ENCODE measurements around the gene TFEB. TPM values are rescaled to one million over a fixed set of nuclear protein-coding genes. Genes with fewer than 3 reads are reported as not detected.

TFEB gene
- total and polyA plus RNA-seq, 2 donors from 2014 or later = 50.7 to 51.0 TPM

DNA sequence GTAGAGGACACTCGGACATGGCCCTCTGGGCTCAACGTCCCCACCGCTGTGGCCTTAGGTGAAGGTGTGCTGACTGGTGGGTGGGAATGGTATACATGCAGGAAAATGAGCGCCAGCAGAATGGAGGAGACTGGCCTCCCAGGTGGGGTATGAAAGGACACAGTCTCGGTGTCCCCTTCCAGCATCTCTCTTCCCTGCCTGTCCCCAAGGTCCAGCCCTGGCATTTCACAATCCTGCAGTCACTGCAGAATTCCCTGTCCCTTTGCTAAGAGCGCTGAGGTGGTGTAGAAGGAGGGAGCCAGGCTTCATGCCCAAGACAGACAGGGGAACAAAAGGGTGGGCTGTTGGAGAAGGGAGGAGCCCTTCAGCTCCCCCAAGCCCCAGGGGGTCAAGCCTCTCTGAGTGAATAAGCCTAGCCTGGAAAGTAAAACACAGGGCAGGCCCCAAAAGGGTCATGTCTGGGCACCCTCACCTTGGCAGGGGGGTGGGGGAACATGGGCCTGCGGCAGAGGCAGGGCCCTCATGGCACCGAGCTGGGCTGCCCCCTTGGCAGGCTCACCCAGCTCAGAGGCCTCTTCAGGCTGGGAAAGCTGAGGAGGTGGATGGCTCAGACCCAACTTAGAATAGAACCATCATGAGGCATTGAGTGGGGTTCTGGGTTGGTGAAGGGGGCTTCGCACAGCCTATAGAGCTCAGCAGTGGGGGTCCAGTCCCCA, 23.9 kb downstream of the TFEB start:
- peak in 1 of 5 donors; percentile 46 for DNase-seq
- H3K9me3 ChIP-seq (ENCODE audit: control insufficient read depth in 2 of 3, insufficient read depth in 1 of 3, low read length in 3 of 3) = no peaks in the 10 kb centered on the region
- no peaks in the 10 kb centered on the region for H3K36me3 ChIP-seq (ENCODE audit: control insufficient read depth in 2 of 3, insufficient read depth in 3 of 3, low read length in 3 of 3)
- intact Hi-C loops (cut with DNase I) = no loop called here
- no peak for FAIRE-seq
- peak overlapping the region; percentile 84 to 93 for H3K27ac ChIP-seq (ENCODE audit: low read depth in 2 of 2, low read length in 2 of 2)
- TF ChIP-seq, protein P1, sequence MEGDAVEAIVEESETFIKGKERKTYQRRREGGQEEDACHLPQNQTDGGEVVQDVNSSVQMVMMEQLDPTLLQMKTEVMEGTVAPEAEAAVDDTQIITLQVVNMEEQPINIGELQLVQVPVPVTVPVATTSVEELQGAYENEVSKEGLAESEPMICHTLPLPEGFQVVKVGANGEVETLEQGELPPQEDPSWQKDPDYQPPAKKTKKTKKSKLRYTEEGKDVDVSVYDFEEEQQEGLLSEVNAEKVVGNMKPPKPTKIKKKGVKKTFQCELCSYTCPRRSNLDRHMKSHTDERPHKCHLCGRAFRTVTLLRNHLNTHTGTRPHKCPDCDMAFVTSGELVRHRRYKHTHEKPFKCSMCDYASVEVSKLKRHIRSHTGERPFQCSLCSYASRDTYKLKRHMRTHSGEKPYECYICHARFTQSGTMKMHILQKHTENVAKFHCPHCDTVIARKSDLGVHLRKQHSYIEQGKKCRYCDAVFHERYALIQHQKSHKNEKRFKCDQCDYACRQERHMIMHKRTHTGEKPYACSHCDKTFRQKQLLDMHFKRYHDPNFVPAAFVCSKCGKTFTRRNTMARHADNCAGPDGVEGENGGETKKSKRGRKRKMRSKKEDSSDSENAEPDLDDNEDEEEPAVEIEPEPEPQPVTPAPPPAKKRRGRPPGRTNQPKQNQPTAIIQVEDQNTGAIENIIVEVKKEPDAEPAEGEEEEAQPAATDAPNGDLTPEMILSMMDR (IDR thresholded peaks at IDR 0.05; ENCODE audit: borderline replicate concordance, extremely low read depth, insufficient read depth) = no peak
- peak overlapping the region in 2 of 3 donors; percentile 13 to 68 for H3K9ac ChIP-seq (ENCODE audit: low read length in 3 of 3)
- no peaks in the 10 kb centered on the region for H3K27me3 ChIP-seq (ENCODE audit: control insufficient read depth, insufficient read depth, low read length)
- peaks cover 0 to 57% (median 27%) of the 10 kb centered on the region in 3 donors for H3K4me1 ChIP-seq (ENCODE audit: control insufficient read depth in 2 of 3, insufficient read depth in 2 of 3, low read depth in 1 of 3, low read length in 3 of 3)
- no peak overlapping the region for H3K4me3 ChIP-seq (ENCODE audit: low read length in 3 of 3)

DNA sequence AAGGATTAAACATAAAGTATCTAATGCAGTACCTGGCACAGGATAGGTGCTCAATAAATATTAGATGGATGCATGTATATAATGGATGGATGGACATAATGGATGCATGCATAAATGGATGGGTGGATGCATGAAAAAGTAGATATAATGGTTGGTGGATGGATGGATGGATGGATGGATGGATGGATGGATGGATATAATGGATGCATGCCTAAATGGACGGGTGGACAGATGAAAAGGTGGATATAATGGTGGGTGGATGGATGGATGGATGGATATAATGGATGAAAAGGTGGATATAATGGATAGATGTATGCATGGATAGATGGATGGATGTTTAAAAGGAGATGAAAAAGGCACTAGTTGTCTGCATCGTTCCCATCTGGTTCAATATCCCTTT, 26.0 kb downstream of the TFEB start:
- DNase-seq = no peak
- FAIRE-seq = no peak
- Histone ChIP-seq H3K4me1 (ENCODE audit: control insufficient read depth in 2 of 3, insufficient read depth in 2 of 3, low read depth in 1 of 3, low read length in 3 of 3) (peaks cover 0 to 57% (median 26%) of the 10 kb centered on the region in 3 donors), H3K36me3 (ENCODE audit: control insufficient read depth in 2 of 3, insufficient read depth in 3 of 3, low read length in 3 of 3) (peaks cover 0 to 4% (median 0%) of the 10 kb centered on the region in 3 donors), H3K4me3 (ENCODE audit: low read length in 3 of 3) (no peak overlapping the region), H3K9ac (ENCODE audit: low read length in 3 of 3) (no peak overlapping the region), H3K9me3 (ENCODE audit: control insufficient read depth in 2 of 3, insufficient read depth in 1 of 3, low read length in 3 of 3) (no peaks in the 10 kb centered on the region), H3K27me3 (ENCODE audit: control insufficient read depth, insufficient read depth, low read length) (no peaks in the 10 kb centered on the region), H3K27ac (ENCODE audit: low read depth in 2 of 2, low read length in 2 of 2) (no peak overlapping the region)
- TF ChIP-seq, protein P1 (IDR thresholded peaks at IDR 0.05; ENCODE audit: borderline replicate concordance, extremely low read depth, insufficient read depth) = no peak
- intact Hi-C loops (cut with DNase I) = no loop called here

DNA sequence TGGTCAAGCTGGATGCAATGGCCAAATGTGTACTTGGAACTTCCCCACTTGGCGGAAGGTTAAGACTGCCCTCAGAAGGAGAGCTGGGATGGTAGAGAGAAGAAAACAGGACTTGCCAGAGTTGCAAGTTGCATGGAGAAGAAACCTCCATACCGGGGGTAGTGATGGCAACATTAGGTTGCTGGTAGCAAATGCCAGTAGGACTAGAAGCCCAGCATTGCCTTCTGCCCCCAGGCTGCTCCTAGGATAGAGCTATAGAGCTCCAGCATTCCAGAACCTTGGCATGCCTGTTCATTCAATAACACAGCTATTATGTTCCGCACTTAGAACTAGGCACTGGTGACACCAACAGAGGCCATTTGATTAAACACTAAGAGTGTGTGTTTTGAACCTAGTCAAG, 26.6 kb downstream of the TFEB start:
- peaks cover 0 to 55% (median 21%) of the 10 kb centered on the region in 3 donors for H3K4me1 ChIP-seq (ENCODE audit: control insufficient read depth in 2 of 3, insufficient read depth in 2 of 3, low read depth in 1 of 3, low read length in 3 of 3)

More for the DNA sequence above, 26.6 kb downstream of the TFEB start:
- DNase-seq (no peak), FAIRE-seq (no peak)
- Histone ChIP-seq H3K9ac (ENCODE audit: low read length in 3 of 3) (no peak overlapping the region), H3K9me3 (ENCODE audit: control insufficient read depth in 2 of 3, insufficient read depth in 1 of 3, low read length in 3 of 3) (no peaks in the 10 kb centered on the region), H3K36me3 (ENCODE audit: control insufficient read depth in 2 of 3, insufficient read depth in 3 of 3, low read length in 3 of 3) (peaks cover 0 to 4% (median 0%) of the 10 kb centered on the region in 3 donors), H3K27ac (ENCODE audit: low read depth in 2 of 2, low read length in 2 of 2) (no peak overlapping the region), H3K27me3 (ENCODE audit: control insufficient read depth, insufficient read depth, low read length) (no peaks in the 10 kb centered on the region), H3K4me3 (ENCODE audit: low read length in 3 of 3) (no peak overlapping the region)
- TF ChIP-seq, protein P1 (IDR thresholded peaks at IDR 0.05; ENCODE audit: borderline replicate concordance, extremely low read depth, insufficient read depth) = no peak
- intact Hi-C loops (cut with DNase I) = no loop called here
